ENCODE measurements around the gene GPC6. TPM values are rescaled to one million over a fixed set of nuclear protein-coding genes. Genes with fewer than 3 reads are reported as not detected.

GPC6 gene
- total RNA-seq, 1 donor from 2014 or later, result 8.4 TPM

GRCh38 chr13:93243375-93244063 is 16.9 kb downstream of the GPC6 start:
- H3K4me3 ChIP-seq, result no peak overlapping the region
- H3K36me3 ChIP-seq, result no peaks in the 10 kb centered on the region
- peaks cover 6% of the 10 kb centered on the region for H3K9me3 ChIP-seq
- ATAC-seq, result peak; percentile 16
- TF ChIP-seq CTCF (IDR thresholded peaks at IDR 0.05), result no peak
- no peaks in the 10 kb centered on the region for H3K4me1 ChIP-seq
- no peaks in the 10 kb centered on the region for H3K27me3 ChIP-seq
- intact Hi-C loops (cut with DNase I), result no loop called here
- H3K27ac ChIP-seq, result no peak overlapping the region
- no peak for DNase-seq

- Histone ChIP-seq H3K27ac (peak overlapping the region; percentile 24), H3K27me3 (no peaks in the 10 kb centered on the region), H3K4me3 (peak overlapping the region; percentile 33), H3K36me3 (no peaks in the 10 kb centered on the region), H3K9me3 (peaks cover 6% of the 10 kb centered on the region), H3K4me1 (no peaks in the 10 kb centered on the region)
- no peak for DNase-seq
- intact Hi-C loops (cut with DNase I), result no loop called here
- TF ChIP-seq CTCF (IDR thresholded peaks at IDR 0.05), result no peak
- peak; percentile 14 for ATAC-seq
Measured at GRCh38 chr13:93244141-93244917, 17.7 kb downstream of the GPC6 start.

- no peak for TF ChIP-seq CTCF (IDR thresholded peaks at IDR 0.05)
- no peaks in the 10 kb centered on the region for H3K27me3 ChIP-seq
- peaks cover 6% of the 10 kb centered on the region for H3K9me3 ChIP-seq
- H3K4me1 ChIP-seq, result no peaks in the 10 kb centered on the region
- DNase-seq, result no peak
- intact Hi-C loops (cut with DNase I), result no loop called here
- H3K36me3 ChIP-seq, result no peaks in the 10 kb centered on the region
- peak overlapping the region; percentile 33 for H3K4me3 ChIP-seq
- no peak for ATAC-seq
- H3K27ac ChIP-seq, result peak overlapping the region; percentile 24
Measured at GRCh38 chr13:93244918-93245280, 18.3 kb downstream of the GPC6 start.

- no peak for DNase-seq
- TF ChIP-seq CTCF (IDR thresholded peaks at IDR 0.05), result no peak
- no peak overlapping the region for H3K27ac ChIP-seq
- H3K4me1 ChIP-seq, result no peaks in the 10 kb centered on the region
- H3K9me3 ChIP-seq, result no peaks in the 10 kb centered on the region
- intact Hi-C loops (cut with DNase I), result no loop called here
- H3K36me3 ChIP-seq, result no peaks in the 10 kb centered on the region
- no peak for ATAC-seq
- no peak overlapping the region for H3K4me3 ChIP-seq
- H3K27me3 ChIP-seq, result no peaks in the 10 kb centered on the region
Measured at GRCh38 chr13:93246069-93246468, 19.5 kb downstream of the GPC6 start.

GRCh38 chr13:93248627-93249047 is 22.0 kb downstream of the GPC6 start:
- H3K4me3 ChIP-seq, result no peak overlapping the region
- TF ChIP-seq CTCF (IDR thresholded peaks at IDR 0.05), result peak; percentile 43
- H3K27me3 ChIP-seq, result no peaks in the 10 kb centered on the region
- no peaks in the 10 kb centered on the region for H3K9me3 ChIP-seq
- no peaks in the 10 kb centered on the region for H3K4me1 ChIP-seq
- intact Hi-C loops (cut with DNase I), result no loop called here
- H3K27ac ChIP-seq, result peak overlapping the region; percentile 20
- H3K36me3 ChIP-seq, result no peaks in the 10 kb centered on the region
- DNase-seq, result peak; percentile 81
- ATAC-seq, result peak; percentile 96

Data from upper lobe of right lung (tissue), 1 donor.